NCI-H146 (cell line): ENCODE measurements around the gene SYDE2.
"Not testable (repeated sequence)": the region's sequence is repeated elsewhere in the genome, so short reads cannot be mapped to it uniquely, and the experiment has no call there.

Experiments
- DNase-seq: peaks from one replicate; lab custom pipeline; 2025; lab: John Stamatoyannopoulos, UW

The SYDE2 gene

GRCh38 chr1:85200463-85201339 lies at the start of gene SYDE2:
Gene SYDE2, minus strand, starts transcription at chr1:85201016. Its CDS starts 20 bp downstream, at chr1:85200996.
- peak; percentile 93 for DNase-seq

- DNase-seq: not testable (repeated sequence)
These were observed 48.2 kb upstream of the SYDE2 start for GRCh38 chr1:85249042-85249441.

GRCh38 chr1:85245891-85246290 lies 45.1 kb upstream of the SYDE2 start:
- no peak for DNase-seq

GRCh38 chr1:85245456-85245855 lies 44.6 kb upstream of the SYDE2 start:
- DNase-seq: no peak

GRCh38 chr1:85244271-85245061 lies 43.6 kb upstream of the SYDE2 start:
- no peak for DNase-seq

- DNase-seq: no peak
These were observed 42.6 kb upstream of the SYDE2 start for GRCh38 chr1:85243372-85243771.

GRCh38 chr1:85240643-85241042 lies 39.8 kb upstream of the SYDE2 start:
- DNase-seq: no peak

GRCh38 chr1:85240174-85240601 lies 39.4 kb upstream of the SYDE2 start:
- DNase-seq: peak; percentile 45

GRCh38 chr1:85237613-85238012 lies 36.8 kb upstream of the SYDE2 start:
- no peak for DNase-seq

- DNase-seq: peak; percentile 25
These were observed 29.6 kb upstream of the SYDE2 start for GRCh38 chr1:85230305-85230977.

GRCh38 chr1:85229574-85230097 lies 28.8 kb upstream of the SYDE2 start:
- peak; percentile 91 for DNase-seq

GRCh38 chr1:85228972-85229371 lies 28.2 kb upstream of the SYDE2 start:
- DNase-seq: no peak

- DNase-seq: no peak
These were observed 25.0 kb upstream of the SYDE2 start for GRCh38 chr1:85225624-85226380.

GRCh38 chr1:85224734-85225623 lies 24.2 kb upstream of the SYDE2 start:
- DNase-seq: peak; percentile 91

GRCh38 chr1:85224295-85224694 lies 23.5 kb upstream of the SYDE2 start:
- peak; percentile 7 for DNase-seq

- DNase-seq: no peak
These were observed 22.5 kb upstream of the SYDE2 start for GRCh38 chr1:85223334-85223733.

GRCh38 chr1:85220756-85221201 lies 20.0 kb upstream of the SYDE2 start:
- DNase-seq: no peak

- no peak for DNase-seq
These were observed 19.2 kb upstream of the SYDE2 start for GRCh38 chr1:85219853-85220610.

- DNase-seq: no peak
These were observed 15.9 kb upstream of the SYDE2 start for GRCh38 chr1:85216697-85217096.
